Activated CD8-positive, alpha-beta memory T cell treated with anti-CD3 and anti-CD28 coated beads, Interleukin-2, amount 50 U/mL, for 1 hour (primary cell): ENCODE data around the gene WASF2.

Experiments used
- DNase-seq: peaks from one replicate; pipeline ENCODE4 v3.0.0-alpha.2; 2020; ENCODE audit errors: extremely low read depth

WASF2 gene

GRCh38 chr1:27358038-27358927 lies 131.7 kb downstream of the WASF2 start:
- no peak for DNase-seq

GRCh38 chr1:27357281-27358037 lies 132.5 kb downstream of the WASF2 start:
- no peak for DNase-seq

GRCh38 chr1:27356619-27357280 lies 133.2 kb downstream of the WASF2 start:
- DNase-seq: no peak

GRCh38 chr1:27356277-27356618 lies 133.7 kb downstream of the WASF2 start:
- no peak for DNase-seq

GRCh38 chr1:27355683-27356082 lies 134.3 kb downstream of the WASF2 start:
- no peak for DNase-seq
